Suprapubic skin (tissue), 3 donors: ENCODE data around the gene TPRG1.

Experiments
- POLR2AphosphoS5 ChIP-seq, 3 donors: sonication (generic); formaldehyde crosslinking; IDR thresholded peaks; one replicate each; pipeline ENCODE4 v1.6.1; 2017; ENCODE audit warnings: antibody characterized with exemption in 3 of 3
- TF ChIP-seq, protein P1 (sequence below), 2 donors: fragments of 200-600 bp in 1 of 2; fragments of 450-650 bp in 1 of 2; sonication (generic) in 1 of 2; IDR thresholded peaks; one replicate each; pipeline ENCODE4 v1.5.1; 2016 to 2019; ENCODE audit warnings: antibody characterized with exemption in 2 of 2, mild to moderate bottlenecking in 1 of 2, moderate library complexity in 1 of 2

DNA sequence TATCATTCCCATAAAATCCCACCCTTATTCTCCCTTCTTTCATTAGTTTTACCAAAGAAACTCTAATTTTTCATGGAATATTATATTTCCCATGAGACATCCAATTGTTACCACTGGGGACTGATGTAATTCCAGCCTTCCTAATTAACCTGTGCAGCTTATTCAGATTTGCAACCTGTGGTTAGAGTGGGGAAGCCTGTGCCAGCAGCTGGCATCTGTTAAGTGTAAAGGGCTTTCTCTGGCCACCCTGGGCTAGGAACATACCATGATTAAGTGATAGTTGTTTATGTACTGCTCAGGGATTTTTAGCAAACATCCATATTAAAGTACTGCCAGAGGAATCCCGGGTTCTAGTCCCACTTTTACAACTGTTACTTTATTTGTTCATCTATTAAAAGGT lies 78.2 kb downstream of the TPRG1 start:
- TF ChIP-seq, protein P1, sequence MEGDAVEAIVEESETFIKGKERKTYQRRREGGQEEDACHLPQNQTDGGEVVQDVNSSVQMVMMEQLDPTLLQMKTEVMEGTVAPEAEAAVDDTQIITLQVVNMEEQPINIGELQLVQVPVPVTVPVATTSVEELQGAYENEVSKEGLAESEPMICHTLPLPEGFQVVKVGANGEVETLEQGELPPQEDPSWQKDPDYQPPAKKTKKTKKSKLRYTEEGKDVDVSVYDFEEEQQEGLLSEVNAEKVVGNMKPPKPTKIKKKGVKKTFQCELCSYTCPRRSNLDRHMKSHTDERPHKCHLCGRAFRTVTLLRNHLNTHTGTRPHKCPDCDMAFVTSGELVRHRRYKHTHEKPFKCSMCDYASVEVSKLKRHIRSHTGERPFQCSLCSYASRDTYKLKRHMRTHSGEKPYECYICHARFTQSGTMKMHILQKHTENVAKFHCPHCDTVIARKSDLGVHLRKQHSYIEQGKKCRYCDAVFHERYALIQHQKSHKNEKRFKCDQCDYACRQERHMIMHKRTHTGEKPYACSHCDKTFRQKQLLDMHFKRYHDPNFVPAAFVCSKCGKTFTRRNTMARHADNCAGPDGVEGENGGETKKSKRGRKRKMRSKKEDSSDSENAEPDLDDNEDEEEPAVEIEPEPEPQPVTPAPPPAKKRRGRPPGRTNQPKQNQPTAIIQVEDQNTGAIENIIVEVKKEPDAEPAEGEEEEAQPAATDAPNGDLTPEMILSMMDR (IDR thresholded peaks at IDR 0.05), result no peak
- TF ChIP-seq POLR2AphosphoS5 (IDR thresholded peaks at IDR 0.05), result no peak
